NCI-H1930 (cell line): Measurements from ENCODE around the gene GTPBP8.
"Not testable (repeated sequence)": the region's sequence is repeated elsewhere in the genome, so short reads cannot be mapped to it uniquely, and the experiment has no call there.

Experiments used
- DNase-seq, 2 experiments: peaks; one replicate each; lab custom pipeline; 2025; lab: John Stamatoyannopoulos, UW

Gene GTPBP8

GRCh38 chr3:113000691-113001090 lies 9.9 kb downstream of the GTPBP8 start:
- DNase-seq = no peak

- no peak for DNase-seq
Measured at GRCh38 chr3:113002037-113002436, 11.3 kb downstream of the GTPBP8 start.

GRCh38 chr3:113002679-113003078 lies 11.9 kb downstream of the GTPBP8 start:
- no peak for DNase-seq

- DNase-seq = no peak
Measured at GRCh38 chr3:113005611-113006010, 14.8 kb downstream of the GTPBP8 start.

- no peak for DNase-seq
Measured at GRCh38 chr3:113006359-113007056, 15.7 kb downstream of the GTPBP8 start.

GRCh38 chr3:113008117-113008516 lies 17.3 kb downstream of the GTPBP8 start:
- DNase-seq = no peak

GRCh38 chr3:113013593-113013992 lies 22.8 kb downstream of the GTPBP8 start:
- DNase-seq = no peak

- no peak for DNase-seq
Measured at GRCh38 chr3:113018536-113019181, 27.9 kb downstream of the GTPBP8 start.

GRCh38 chr3:113019182-113020137 lies 28.7 kb downstream of the GTPBP8 start:
- peak; percentile 80 to 83 for DNase-seq

GRCh38 chr3:113021471-113021870 lies 30.7 kb downstream of the GTPBP8 start:
- no peak for DNase-seq

GRCh38 chr3:113034011-113034410 lies 43.2 kb downstream of the GTPBP8 start:
- no peak for DNase-seq

GRCh38 chr3:113035387-113035982 lies 44.7 kb downstream of the GTPBP8 start:
- peak; percentile 13 to 33 for DNase-seq

- DNase-seq = no peak
Measured at GRCh38 chr3:113038328-113038727, 47.5 kb downstream of the GTPBP8 start.

- no peak for DNase-seq
Measured at GRCh38 chr3:113039546-113039945, 48.8 kb downstream of the GTPBP8 start.

- DNase-seq = no peak
Measured at GRCh38 chr3:113040231-113040630, 49.4 kb downstream of the GTPBP8 start.

GRCh38 chr3:113043686-113044085 lies 52.9 kb downstream of the GTPBP8 start:
- DNase-seq = no peak

GRCh38 chr3:113046186-113046965 lies 55.6 kb downstream of the GTPBP8 start:
- not testable (repeated sequence) for DNase-seq

GRCh38 chr3:113051302-113051711 lies 60.5 kb downstream of the GTPBP8 start:
- peak; percentile 36 to 63 for DNase-seq
